EH (cell line): ENCODE measurements around the gene GLA.

Experiments
- DNase-seq: peaks from one replicate; pipeline ENCODE4 v3.0.0-alpha.2; 2015; ENCODE audit warnings: low read depth

GLA gene

GRCh38 chrX:101397779-101398178, 9.9 kb downstream of the GLA start:
- DNase-seq, result peak; percentile 24

- no peak for DNase-seq
These were observed 11.9 kb downstream of the GLA start for GRCh38 chrX:101395789-101396188.

GRCh38 chrX:101394372-101394771, 13.4 kb downstream of the GLA start:
- DNase-seq, result no peak

- DNase-seq, result no peak
These were observed 14.0 kb downstream of the GLA start for GRCh38 chrX:101393530-101394305.

- no peak for DNase-seq
These were observed 15.9 kb downstream of the GLA start for GRCh38 chrX:101391831-101392230.

GRCh38 chrX:101390664-101391525, 16.8 kb downstream of the GLA start, which contains the start of gene RPL36A:
Gene RPL36A, plus strand, starts transcription at chrX:101391011. Its CDS starts 33 bp downstream, at chrX:101391044.
- DNase-seq, result peak; percentile 90

- DNase-seq, result no peak
These were observed 19.1 kb downstream of the GLA start for GRCh38 chrX:101388604-101389003.

- no peak for DNase-seq
These were observed 21.2 kb downstream of the GLA start for GRCh38 chrX:101386542-101386885.

- no peak for DNase-seq
These were observed 21.8 kb downstream of the GLA start, which contains the start of gene BTK for GRCh38 chrX:101385795-101386541. Gene BTK, minus strand, starts transcription at chrX:101386191. Its CDS starts 10,907 bp downstream, at chrX:101375284.

- DNase-seq, result no peak
These were observed 22.6 kb downstream of the GLA start for GRCh38 chrX:101385026-101385684.

- DNase-seq, result no peak
These were observed 24.0 kb downstream of the GLA start for GRCh38 chrX:101383679-101384205.

GRCh38 chrX:101377547-101377946, 30.2 kb downstream of the GLA start:
- DNase-seq, result no peak

GRCh38 chrX:101370888-101371504, 36.7 kb downstream of the GLA start:
- DNase-seq, result no peak

GRCh38 chrX:101369687-101370086, 38.0 kb downstream of the GLA start:
- DNase-seq, result no peak

GRCh38 chrX:101368800-101369199, 38.9 kb downstream of the GLA start:
- DNase-seq, result no peak

- DNase-seq, result no peak
These were observed 42.4 kb downstream of the GLA start for GRCh38 chrX:101365301-101365795.

- no peak for DNase-seq
These were observed 45.0 kb downstream of the GLA start for GRCh38 chrX:101362757-101363156.

- DNase-seq, result no peak
These were observed 45.6 kb downstream of the GLA start for GRCh38 chrX:101362116-101362515.

- DNase-seq, result no peak
These were observed 47.3 kb downstream of the GLA start for GRCh38 chrX:101360390-101360789.

- peak; percentile 22 for DNase-seq
These were observed 47.8 kb downstream of the GLA start for GRCh38 chrX:101359966-101360365.
